ENCODE measurements around the gene MSN. TPM values are rescaled to one million over a fixed set of nuclear protein-coding genes. Genes with fewer than 3 reads are reported as not detected.
A peak's percentile ranks its signal among the peaks of the same experiment; 100 is the strongest.

MSN gene
- total and polyA plus RNA-seq, 7 donors = 31.4 to 133 (median 75.2) TPM

DNA sequence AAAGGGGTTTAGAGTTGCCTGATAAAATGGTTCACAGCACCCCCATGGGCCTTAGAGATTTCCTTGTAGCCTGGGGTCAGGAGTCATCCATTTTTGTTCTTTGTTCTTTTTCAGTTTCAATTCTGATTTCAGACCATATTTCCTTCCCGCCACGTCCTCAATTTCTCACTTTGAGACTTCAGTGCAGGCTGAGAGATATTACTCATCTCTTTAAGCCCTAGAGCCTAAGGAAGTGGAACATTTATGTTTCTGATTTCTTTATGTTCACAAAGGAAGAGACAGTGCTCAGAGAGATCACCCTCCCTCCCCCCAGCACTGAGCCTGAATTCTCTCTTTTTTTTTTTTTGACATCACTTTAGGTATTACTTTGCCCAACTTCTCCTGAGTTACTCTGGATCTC is 56.3 kb downstream of the MSN start:
- WGBS, 3 donors = 64 to 78% (median 68%) methylated on average over 2 of the region's 2 CpGs
- Histone ChIP-seq H3K27me3 (ENCODE audit: insufficient read depth in 3 of 3, low read length in 2 of 3) (no peaks in the 10 kb centered on the region), H3K36me3 (ENCODE audit: insufficient read depth in 1 of 2, low read depth in 1 of 2) (peaks cover 4 to 10% of the 10 kb centered on the region in 2 donors), H3K27ac (no peak overlapping the region), H3K4me3 (no peak overlapping the region), H3K4me1 (peaks cover 7% of the 10 kb centered on the region), H3K9me3 (no peaks in the 10 kb centered on the region)
- no peak for TF ChIP-seq CTCF (IDR thresholded peaks at IDR 0.05)
- intact Hi-C loops (cut with DNase I) = no loop called here
- DNase-seq (no peak), ATAC-seq (no peak)

DNA sequence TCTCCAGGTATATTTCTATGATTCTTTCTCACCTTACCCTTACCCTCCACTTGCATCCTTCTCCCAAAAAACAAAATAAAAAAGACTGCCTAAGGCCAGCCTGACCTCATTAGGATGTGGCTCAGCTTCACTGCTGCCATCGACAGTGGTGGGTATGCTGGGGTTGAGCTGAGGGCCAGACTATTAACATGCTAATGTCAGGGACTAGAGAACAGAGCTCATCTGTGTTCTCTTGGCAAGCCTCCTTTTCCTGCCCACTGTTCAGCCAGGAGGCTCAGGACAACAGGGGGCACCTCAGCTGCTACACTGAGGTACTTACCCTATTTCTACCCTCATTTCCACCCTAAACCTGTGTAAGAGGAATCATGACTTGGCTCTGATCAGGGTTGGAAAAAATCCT is 59.3 kb downstream of the MSN start:
- Histone ChIP-seq H3K27me3 (ENCODE audit: insufficient read depth in 3 of 3, low read length in 2 of 3) (no peaks in the 10 kb centered on the region), H3K4me3 (no peak overlapping the region), H3K36me3 (ENCODE audit: insufficient read depth in 1 of 2, low read depth in 1 of 2) (peaks cover 10 to 29% of the 10 kb centered on the region in 2 donors), H3K27ac (no peak overlapping the region), H3K4me1 (no peaks in the 10 kb centered on the region), H3K9me3 (no peaks in the 10 kb centered on the region)
- intact Hi-C loops (cut with DNase I) = no loop called here
- WGBS, 3 donors = 25 to 43% (median 36%) methylated on average over 1 of the region's 1 CpG
- ATAC-seq (no peak), DNase-seq (no peak)
- no peak for TF ChIP-seq CTCF (IDR thresholded peaks at IDR 0.05)

DNA sequence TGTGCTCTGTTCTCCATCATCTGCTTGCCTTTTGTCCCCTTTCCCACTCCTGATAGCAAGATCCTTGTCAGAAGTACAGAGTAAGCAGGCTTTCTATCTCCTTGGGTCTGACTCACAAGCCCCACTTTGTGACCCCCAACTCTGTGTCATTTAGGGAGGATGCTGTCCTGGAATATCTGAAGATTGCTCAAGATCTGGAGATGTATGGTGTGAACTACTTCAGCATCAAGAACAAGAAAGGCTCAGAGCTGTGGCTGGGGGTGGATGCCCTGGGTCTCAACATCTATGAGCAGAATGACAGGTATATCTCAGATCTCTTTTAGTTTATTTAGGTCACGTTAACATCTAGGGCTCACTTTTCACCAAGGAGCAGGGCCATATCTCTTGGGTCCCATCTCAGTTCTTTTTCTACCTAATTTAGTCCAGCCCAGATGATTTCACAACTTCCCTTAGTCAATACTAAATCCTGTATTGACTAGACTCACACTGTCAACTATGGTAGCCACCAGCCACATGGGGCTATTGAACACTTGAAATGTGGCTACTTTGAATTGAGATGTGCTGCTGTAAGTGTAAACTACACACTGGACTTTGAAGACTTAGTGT is 64.3 kb downstream of the MSN start:
- ATAC-seq (peak in 1 of 4 donors; percentile 22), DNase-seq (no peak)
- no peak overlapping the region for H3K27ac ChIP-seq
- no peaks in the 10 kb centered on the region for H3K27me3 ChIP-seq (ENCODE audit: insufficient read depth in 3 of 3, low read length in 2 of 3)
- 80 to 100% (median 92%) methylated on average over 1 of the region's 1 CpG for WGBS, 3 donors
- H3K4me1 ChIP-seq = no peaks in the 10 kb centered on the region
- H3K36me3 ChIP-seq (ENCODE audit: insufficient read depth in 1 of 2, low read depth in 1 of 2) = peaks cover 31 to 80% of the 10 kb centered on the region in 2 donors
- no peaks in the 10 kb centered on the region for H3K9me3 ChIP-seq
- no peak for TF ChIP-seq CTCF (IDR thresholded peaks at IDR 0.05)
- H3K4me3 ChIP-seq = no peak overlapping the region
- intact Hi-C loops (cut with DNase I) = no loop called here

GRCh38 chrX:65740909-65741308 is 73.5 kb downstream of the MSN start:
- ATAC-seq = no peak
- no peak for DNase-seq
- H3K4me3 ChIP-seq = no peak overlapping the region
- H3K36me3 ChIP-seq (ENCODE audit: insufficient read depth in 1 of 2, low read depth in 1 of 2) = peaks cover 13 to 63% of the 10 kb centered on the region in 2 donors
- intact Hi-C loops (cut with DNase I) = loop anchor here in 1 of 2 donors (10.0 kb wide), 1 partner anchor 244 kb away; no protein-coding TSS in a partner anchor
- H3K9me3 ChIP-seq = no peaks in the 10 kb centered on the region
- no peaks in the 10 kb centered on the region for H3K27me3 ChIP-seq (ENCODE audit: insufficient read depth in 3 of 3, low read length in 2 of 3)
- TF ChIP-seq CTCF (IDR thresholded peaks at IDR 0.05) = no peak
- no peaks in the 10 kb centered on the region for H3K4me1 ChIP-seq
- no peak overlapping the region for H3K27ac ChIP-seq

DNA sequence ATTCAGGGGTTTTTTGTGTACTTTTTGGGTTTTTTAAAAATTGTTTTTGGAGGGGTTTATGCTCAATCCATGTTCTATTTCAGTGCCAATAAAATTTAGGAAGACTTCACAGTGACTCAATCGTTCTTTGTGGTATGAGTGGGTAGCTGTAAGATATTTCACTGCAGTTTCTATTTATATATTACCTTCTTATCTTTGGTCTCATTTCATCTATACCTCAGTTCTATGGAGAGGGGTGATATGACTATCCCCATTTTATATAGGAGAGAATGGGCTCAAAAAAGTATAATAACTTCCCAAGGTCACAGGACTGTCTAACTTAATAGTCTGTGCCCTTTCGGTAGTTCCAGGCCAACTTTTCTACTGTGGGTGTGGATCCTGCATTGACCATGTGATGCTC is 74.4 kb downstream of the MSN start:
- H3K27ac ChIP-seq = no peak overlapping the region
- intact Hi-C loops (cut with DNase I) = loop anchor here in 1 of 2 donors (10.0 kb wide), 1 partner anchor 243 kb away; no protein-coding TSS in a partner anchor
- H3K27me3 ChIP-seq (ENCODE audit: insufficient read depth in 3 of 3, low read length in 2 of 3) = no peaks in the 10 kb centered on the region
- no peaks in the 10 kb centered on the region for H3K9me3 ChIP-seq
- peaks cover 10 to 54% of the 10 kb centered on the region in 2 donors for H3K36me3 ChIP-seq (ENCODE audit: insufficient read depth in 1 of 2, low read depth in 1 of 2)
- H3K4me3 ChIP-seq = no peak overlapping the region
- TF ChIP-seq CTCF (IDR thresholded peaks at IDR 0.05) = no peak
- 71 to 88% (median 82%) methylated on average over 2 of the region's 2 CpGs for WGBS, 3 donors
- H3K4me1 ChIP-seq = no peaks in the 10 kb centered on the region
- no peak for DNase-seq
- ATAC-seq = no peak
